T-helper 2 cell treated with Interferon-gamma antibody and Interleukin-4, amounts not matched to agents 100 ng/mL and 5 ng/mL, for 36 hours (primary cell): ENCODE data around the gene FBXL5. TPM values are rescaled to one million over a fixed set of nuclear protein-coding genes. Genes with fewer than 3 reads are reported as not detected.

Experiments
- intact Hi-C: fragments of 100-400 bp; cut with micrococcal nuclease; formaldehyde crosslinking; loops from one replicate; pipeline ENCODE4 v1.15.1; 2023
- total RNA-seq: library from RNA; stranded (reverse); gene quantifications from 2 replicates; pipeline ENCODE4 v1.2.3, GENCODE V29; 2022

FBXL5 gene
- total RNA-seq, 1 donor from 2014 or later = 37.3 TPM

DNA sequence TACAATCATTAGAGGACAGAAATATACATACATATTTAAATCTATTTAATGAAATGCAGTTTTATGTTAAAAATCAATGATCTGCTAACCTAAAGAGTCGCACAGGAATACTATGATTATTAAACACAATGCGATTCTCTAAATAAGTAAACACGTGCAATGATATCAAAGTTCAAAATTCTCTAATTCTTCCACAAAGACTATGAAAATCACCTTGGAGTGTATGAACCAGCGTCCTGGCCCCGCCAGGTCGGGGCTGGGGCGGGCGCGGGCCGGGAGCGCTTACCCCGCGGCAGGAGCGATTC, 25.9 kb upstream of the FBXL5 start:
- intact Hi-C loops = loop anchor here (1.0 to 10.0 kb wide), 10 partner anchors 22 to 679 kb away; partner anchors contain the start of genes BST1, CD38, CPEB2 and FBXL5

DNA sequence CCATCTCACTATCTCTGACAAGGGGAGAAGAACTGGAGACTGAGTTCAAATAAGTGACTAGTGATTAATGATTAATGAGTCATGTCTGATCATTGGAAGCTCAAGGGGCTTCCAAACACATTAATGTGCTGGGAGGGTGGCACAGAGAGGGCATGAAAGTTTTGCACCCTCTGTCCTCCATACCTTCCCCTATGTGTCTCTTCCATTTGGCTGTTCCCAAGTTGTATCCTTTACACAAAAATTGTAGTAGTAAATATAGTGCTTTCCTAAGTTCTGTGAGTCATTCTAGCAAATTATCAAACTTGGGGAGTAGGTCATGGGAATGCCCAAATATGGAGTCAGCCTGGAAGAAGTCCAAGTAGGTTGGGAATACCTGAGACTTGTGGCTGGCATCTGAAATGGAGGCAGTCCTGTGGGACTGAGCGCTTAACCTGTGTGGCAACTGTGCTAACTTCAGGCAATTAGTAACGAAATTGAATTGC, 22.4 kb upstream of the FBXL5 start:
- intact Hi-C loops = no loop called here

DNA sequence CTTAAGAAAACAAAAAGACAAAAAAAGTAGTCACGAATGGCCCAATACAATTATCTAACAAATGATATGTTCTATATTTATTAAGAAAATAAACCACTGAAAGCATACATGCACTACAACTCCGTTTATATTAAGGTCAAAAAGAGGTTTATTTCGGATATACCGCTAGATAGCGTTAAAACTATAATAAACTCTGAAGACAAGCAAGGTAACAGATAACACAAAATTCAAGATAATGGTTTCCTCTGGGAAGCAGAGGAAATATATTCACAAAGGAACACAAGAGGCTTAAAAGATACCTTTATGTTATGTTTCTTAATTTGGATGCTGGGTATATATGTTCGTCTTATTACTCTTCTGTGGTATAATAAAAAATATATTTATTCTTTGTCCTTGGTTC, 21.7 kb upstream of the FBXL5 start:
- intact Hi-C loops = no loop called here

DNA sequence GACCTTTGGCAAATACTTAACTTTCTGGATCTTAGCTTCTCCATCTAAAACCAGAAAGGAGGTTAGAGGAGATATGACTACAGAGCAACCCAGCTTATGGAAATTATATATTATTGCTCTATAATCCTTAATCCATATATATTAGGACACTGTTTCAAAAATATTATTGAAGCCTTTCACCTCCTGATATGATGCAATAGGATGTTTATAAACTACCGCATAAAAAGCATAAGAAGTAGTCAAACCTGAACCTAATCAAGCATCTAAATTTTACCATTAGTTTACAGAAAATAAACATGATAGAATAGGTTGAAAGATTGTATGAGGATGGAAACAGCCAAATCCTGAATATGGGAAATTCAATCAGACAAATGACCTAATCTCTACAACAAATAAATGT, 20.9 kb upstream of the FBXL5 start:
- intact Hi-C loops = no loop called here

GRCh38 chr4:15675356-15675755, 20.2 kb upstream of the FBXL5 start:
- intact Hi-C loops = no loop called here

DNA sequence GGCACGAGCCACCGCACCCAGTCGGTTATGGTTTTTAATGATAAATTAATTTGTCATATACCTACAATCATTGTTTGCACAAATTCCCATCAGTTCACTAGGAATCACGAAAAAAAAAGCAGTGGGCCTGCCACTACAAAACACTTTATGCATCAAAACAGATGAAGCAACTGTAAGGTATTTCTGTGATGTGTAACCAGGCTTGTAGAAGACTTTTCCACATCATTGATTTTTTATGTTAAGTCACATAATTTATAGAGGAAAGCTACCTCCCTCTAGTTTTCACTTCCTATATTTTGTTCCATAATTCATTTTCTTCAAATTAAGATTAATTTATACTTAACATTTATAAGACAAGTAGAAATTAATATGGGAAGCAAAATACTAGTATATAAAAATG, 19.8 kb upstream of the FBXL5 start:
- intact Hi-C loops = no loop called here

GRCh38 chr4:15674046-15674445, 18.9 kb upstream of the FBXL5 start:
- intact Hi-C loops = no loop called here

- intact Hi-C loops = no loop called here
Measured at GRCh38 chr4:15673337-15673736, 18.2 kb upstream of the FBXL5 start.

- intact Hi-C loops = no loop called here
Measured at GRCh38 chr4:15672101-15672500, 16.9 kb upstream of the FBXL5 start.

- intact Hi-C loops = no loop called here
Measured at GRCh38 chr4:15670576-15670975, 15.4 kb upstream of the FBXL5 start.

DNA sequence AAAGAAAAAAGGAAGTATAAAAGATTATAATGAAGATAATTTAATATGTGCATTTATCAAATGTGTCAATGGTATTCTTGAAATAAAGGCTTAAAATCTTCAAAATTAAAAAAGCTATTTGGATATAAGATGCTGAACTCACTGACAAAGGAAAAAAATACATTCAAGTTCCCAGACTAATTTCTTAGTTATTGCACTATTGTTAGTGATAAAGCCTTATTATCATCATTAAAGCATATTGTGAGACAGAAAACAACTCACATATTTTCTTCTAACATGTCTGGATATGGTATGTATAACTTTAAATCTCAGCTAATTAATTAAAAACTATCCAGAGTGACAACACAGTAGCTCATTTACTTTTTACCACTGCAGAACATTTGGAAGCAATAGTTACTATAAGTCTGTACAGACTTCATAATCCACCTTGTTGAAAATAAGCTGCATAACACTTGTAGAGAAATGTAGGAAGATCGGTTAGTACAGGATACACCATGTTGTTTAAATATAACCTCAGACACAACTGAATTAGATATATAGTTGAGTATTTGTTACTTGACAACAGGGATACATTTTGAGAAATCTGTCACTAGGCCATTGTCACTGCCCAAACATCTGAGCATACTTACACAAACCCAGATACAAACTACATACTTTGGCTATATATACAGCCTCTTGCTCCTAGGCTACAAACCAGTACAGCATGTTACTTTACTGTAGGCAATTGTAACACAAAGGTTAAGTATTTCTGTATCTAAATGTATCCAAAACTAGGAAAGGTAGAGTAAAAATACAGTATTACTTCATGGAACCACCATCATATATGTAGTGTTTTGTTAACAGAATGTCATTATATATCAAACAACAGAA, 13.6 kb upstream of the FBXL5 start:
- intact Hi-C loops = no loop called here

GRCh38 chr4:15667006-15667405, 11.8 kb upstream of the FBXL5 start:
- intact Hi-C loops = no loop called here

DNA sequence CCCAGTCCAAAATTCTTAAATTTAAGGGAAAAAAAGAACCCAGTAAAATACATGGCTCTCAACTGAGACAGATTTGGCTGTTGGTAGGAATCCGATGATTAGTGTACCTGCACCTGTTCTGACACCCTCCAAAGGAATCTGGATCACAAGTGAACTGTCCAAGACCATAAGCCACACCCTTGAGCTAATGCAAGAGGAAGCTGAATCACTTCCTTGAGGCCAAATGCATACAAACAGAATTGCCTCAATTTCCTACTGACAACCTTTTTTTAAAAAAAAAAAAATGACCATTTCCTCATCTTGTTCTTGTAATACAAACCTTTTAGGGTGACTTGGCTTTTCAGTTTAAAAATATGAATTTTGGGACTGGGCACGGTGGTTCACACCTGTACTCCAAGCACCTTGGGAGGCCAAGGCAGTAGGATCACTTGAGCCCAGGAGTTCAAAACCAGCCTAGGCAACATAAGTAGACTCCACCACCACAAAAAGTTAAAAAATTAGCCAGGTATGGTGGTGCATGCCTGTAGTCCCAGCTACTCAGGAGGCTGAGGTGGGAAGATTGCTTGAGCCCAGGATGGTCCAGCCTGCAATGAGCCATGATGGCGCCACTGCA, 10.7 kb upstream of the FBXL5 start:
- intact Hi-C loops = no loop called here

- intact Hi-C loops = no loop called here
Measured at GRCh38 chr4:15659768-15660570, 4.8 kb upstream of the FBXL5 start.

DNA sequence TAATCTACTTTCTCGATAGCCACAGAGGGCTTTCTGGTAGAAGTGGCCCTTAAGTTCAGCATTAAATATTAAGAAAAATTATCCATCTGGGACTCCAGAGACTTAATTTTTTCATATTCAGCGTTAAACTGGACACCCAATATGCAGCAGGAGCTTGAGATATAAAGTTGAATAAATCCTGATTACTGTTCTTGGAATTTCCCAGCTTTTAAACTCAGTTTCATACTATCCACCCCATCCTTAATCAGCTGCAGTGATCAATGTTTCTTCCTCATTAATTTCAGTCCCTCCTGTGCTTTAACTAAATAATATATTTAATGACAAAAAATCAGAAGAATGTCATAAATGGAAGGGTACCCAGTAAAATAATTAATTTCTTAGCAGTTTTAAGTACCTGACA, 3.6 kb upstream of the FBXL5 start:
- intact Hi-C loops = no loop called here

- intact Hi-C loops = no loop called here
Measured at GRCh38 chr4:15658136-15658770, 3.1 kb upstream of the FBXL5 start.

DNA sequence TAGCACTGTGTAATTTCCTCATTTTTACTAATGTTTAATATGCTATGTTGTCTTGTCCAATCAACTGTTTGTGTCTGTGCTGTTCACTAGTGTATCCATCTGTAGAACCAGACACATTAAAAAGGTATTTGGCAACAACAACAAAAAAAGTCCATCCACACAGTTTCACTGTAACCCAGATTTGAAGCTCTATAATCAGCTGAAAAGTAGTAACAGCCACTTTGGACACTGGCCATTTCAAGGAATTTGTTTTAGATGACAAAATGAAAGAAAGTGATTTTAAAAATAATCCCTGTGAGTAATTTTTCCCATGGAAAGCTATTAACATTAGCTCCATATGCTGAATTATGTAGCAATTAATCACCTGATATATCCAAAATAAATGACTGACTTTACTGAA, 2.2 kb upstream of the FBXL5 start:
- intact Hi-C loops = no loop called here

DNA sequence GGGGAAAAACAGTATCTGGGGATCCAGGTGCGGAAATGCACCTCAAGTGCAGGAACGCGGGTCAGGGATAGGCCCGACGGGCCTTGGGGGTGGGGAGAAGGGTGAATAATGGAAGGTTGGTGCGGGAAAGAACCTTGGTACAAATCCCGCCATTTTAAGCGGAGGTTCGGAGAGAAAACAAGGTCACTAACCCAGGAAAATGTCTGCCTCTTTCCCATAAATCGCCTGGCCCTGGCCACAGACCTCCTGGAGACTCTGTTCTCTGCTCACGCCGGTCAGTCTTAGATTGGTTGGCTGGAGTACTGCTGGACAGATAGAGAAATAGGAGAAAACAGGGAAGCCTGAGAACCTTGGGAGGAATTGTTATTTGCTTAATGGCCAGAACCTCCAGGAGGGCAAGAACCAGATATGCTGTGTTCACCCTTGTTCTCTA, 897 bp upstream of the FBXL5 start:
- intact Hi-C loops = no loop called here

GRCh38 chr4:15654593-15655222, 449 bp downstream of the FBXL5 start:
- intact Hi-C loops = loop anchor here (1.0 to 5.0 kb wide), 9 partner anchors 27 to 652 kb away; partner anchors contain the start of genes CD38, CPEB2 and FAM200B

DNA sequence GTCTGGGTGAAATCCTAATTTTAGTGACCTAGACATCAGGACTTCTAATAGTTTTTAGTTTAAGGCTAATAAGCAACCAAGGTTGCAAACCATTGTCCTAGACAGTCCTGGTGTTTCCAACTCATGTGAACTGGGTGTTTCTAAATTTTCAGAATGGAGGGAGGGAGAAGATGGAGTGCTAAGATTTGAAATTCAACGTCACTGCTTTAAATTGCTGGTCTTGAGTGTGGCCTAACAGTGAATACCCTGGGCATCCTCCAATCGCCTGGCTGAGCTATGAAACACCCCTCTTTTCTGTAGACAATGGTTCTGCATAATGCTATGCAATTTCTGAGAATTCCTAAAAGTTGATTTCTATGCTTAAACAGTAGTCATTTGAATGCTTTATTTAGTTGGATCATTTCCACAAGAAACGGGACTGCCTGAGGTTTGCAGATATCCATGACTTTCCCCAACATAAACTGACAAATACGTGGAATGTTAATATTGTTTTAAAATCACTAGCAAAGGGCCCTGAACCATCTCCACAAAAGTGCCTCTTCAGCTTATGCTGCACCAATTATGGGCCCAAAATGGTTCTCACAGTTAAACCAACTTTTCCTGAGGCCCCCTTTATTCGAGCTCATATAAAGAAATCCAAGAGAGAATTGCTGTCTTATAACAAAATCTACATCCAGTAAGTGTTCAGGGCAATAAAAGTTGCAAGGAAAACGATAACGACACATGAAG, 1.1 kb downstream of the FBXL5 start:
- intact Hi-C loops = loop anchor here (1.0 to 5.0 kb wide), 6 partner anchors 123 to 571 kb away; partner anchors contain the start of gene CD38
